ENCODE results near the gene FMN2.

- TF ChIP-seq CTCF (IDR thresholded peaks at IDR 0.05): no peak
- TF ChIP-seq POLR2AphosphoS5 (IDR thresholded peaks at IDR 0.05): no peak
- TF ChIP-seq EP300 (IDR thresholded peaks at IDR 0.05; ENCODE audit: low read depth): no peak
Measured at GRCh38 chr1:240230816-240231215, 139.1 kb downstream of the FMN2 start.
